GM12801 (cell line): ENCODE measurements around the gene PROM2.

Experiments
- CTCF ChIP-seq: IDR thresholded peaks from one replicate; pipeline ENCODE4 v1.5.1; 2011; ENCODE audit warnings: control low read depth; ENCODE audit not compliant: insufficient read length; ENCODE audit errors: extremely low read depth

The PROM2 gene

DNA sequence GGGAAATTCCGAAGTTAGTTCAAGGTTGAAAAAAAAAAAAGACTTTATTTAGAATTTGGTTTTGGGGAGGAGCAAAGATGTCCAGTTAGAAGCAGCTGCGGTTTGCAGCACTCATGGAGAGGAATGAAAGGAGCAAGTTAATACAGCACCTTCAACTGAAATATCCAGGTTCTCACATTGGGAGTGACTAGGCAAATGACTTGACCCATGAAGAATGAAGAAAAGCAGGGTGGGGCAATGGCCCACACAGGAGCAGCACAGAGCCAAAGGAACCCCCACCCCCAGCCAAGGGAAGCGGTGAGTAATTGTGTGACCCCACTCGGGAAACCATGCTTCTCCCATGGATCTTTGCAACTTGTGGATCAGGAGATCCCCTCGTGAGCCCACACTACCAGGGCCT lies 34.2 kb upstream of the PROM2 start:
- no peak for TF ChIP-seq CTCF

- no peak for TF ChIP-seq CTCF
Observed at GRCh38 chr2:95240556-95240955, 33.7 kb upstream of the PROM2 start.

DNA sequence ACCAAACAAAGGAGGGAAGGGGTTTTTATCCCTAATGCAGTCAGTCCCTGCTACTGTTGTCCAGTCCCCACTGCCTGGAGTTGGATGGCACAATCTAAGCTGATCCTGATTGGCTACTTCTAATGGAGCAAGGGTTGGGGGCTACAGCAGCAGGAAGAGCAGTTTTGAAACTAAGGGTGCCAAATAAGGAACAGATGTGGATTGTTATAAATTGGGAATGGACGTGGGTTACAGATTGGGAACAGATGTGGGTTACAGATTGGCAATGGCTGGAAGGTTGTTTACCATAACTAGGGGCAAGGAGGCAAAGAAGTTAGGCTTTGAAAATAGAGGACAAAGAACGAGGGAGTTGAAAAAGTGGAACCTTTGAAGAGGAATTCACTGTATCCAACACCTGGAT lies 16.0 kb upstream of the PROM2 start:
- no peak for TF ChIP-seq CTCF

DNA sequence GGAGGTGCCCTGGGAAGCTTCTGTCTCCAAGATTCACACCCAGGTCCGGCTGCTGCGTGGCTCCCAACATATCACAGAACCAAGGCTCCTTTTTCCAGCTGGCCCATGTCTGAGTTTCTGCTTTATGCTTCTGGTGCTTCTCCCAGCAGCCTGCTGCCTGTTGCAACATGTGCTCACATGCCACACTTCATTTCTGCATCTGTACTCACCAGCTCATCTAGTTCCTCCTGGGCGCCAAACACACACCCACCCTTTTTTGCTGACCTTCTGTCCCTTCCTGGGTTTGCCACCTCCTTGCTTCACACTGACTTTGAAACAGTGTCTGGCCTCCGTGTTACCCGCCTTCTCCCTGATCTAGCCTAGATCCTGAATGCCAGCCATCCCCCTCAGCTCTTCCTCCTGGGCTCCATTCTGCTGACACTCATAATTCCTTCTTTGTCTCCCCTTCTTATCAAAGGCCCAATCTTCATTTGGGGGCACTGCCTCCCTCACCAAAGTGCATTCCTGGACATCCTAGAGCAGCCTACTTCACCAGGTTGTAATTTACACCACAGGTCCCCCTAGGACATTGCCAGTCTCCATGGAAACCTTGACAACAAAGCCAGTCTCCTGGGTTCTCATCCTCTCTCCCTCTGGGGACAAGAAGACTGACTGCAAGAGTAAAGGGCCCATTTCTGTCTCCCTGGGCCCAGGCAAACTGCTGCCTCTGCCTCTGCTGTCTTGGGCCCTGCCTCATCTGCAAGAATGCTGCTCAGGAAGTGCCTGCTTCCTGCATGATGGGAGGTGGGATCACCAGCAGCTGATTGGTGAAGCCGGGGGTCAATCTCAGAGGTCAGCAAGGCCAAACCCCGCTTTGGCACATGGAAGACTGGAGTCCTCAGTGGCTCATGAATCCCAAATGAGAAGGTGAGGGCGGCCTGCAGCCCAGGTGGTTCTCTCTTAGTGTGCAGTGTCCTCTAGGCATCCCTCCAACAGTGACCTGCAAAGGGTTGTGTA lies 13.9 kb upstream of the PROM2 start:
- no peak for TF ChIP-seq CTCF

GRCh38 chr2:95261602-95262001 lies 12.6 kb upstream of the PROM2 start:
- TF ChIP-seq CTCF, result no peak

GRCh38 chr2:95262896-95263542 lies 11.2 kb upstream of the PROM2 start:
- TF ChIP-seq CTCF, result no peak

- TF ChIP-seq CTCF, result no peak
Observed at GRCh38 chr2:95264624-95265023, 9.6 kb upstream of the PROM2 start.
